ENCODE results near the gene ZNF90.

DNA sequence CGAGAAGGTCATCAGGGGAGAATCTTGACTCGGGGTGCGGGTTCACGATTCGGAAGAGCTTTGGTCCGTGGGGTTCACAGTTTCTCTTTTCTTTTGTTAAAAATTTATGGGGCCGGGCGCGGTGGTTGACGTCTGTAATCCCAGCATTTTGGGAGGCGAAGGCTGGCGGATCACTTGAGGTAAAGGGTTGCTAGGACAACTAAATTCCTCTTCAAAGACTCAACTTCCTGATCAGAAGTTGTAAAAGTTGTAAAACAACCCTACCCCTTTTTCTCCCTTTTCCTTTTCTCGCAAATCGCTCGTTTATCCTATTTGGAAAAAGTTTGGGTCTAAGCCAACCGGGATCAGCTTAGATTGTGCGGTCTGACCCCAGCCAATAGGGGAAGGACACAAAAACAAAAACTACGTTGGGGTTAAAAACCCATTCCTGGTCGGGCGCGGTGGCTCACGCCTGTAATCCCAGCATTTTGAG, 89.9 kb downstream of the ZNF90 start:
- TF ChIP-seq, protein P1, sequence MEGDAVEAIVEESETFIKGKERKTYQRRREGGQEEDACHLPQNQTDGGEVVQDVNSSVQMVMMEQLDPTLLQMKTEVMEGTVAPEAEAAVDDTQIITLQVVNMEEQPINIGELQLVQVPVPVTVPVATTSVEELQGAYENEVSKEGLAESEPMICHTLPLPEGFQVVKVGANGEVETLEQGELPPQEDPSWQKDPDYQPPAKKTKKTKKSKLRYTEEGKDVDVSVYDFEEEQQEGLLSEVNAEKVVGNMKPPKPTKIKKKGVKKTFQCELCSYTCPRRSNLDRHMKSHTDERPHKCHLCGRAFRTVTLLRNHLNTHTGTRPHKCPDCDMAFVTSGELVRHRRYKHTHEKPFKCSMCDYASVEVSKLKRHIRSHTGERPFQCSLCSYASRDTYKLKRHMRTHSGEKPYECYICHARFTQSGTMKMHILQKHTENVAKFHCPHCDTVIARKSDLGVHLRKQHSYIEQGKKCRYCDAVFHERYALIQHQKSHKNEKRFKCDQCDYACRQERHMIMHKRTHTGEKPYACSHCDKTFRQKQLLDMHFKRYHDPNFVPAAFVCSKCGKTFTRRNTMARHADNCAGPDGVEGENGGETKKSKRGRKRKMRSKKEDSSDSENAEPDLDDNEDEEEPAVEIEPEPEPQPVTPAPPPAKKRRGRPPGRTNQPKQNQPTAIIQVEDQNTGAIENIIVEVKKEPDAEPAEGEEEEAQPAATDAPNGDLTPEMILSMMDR (IDR thresholded peaks at IDR 0.05): no peak
- TF ChIP-seq POLR2A (IDR thresholded peaks at IDR 0.05): no peak

All from uterus (tissue), 2 donors.